CD4-positive, CD25-positive, alpha-beta regulatory T cell (primary cell): ENCODE data around the gene KCNMA1. TPM values are rescaled to one million over a fixed set of nuclear protein-coding genes. Genes with fewer than 3 reads are reported as not detected.
A peak's percentile ranks its signal among the peaks of the same experiment; 100 is the strongest.

Experiments used
- ATAC-seq, 2 donors: fragments of 150-1000 bp; cut with Tn5 transposase; one replicate each; pipeline ENCODE4 v1.10.0; 2021; ENCODE audit warnings: low read depth in 2 of 2, moderate number of reproducible peaks in 2 of 2, moderate library complexity in 1 of 2
- DNase-seq, 3 donors: peaks; one replicate each; pipeline versions ENCODE4 v3.0.0 to v3.0.0-alpha.2; 2012 to 2022; ENCODE audit warnings: mixed read lengths in 1 of 3
- H3K27ac ChIP-seq: one replicate; pipeline ENCODE4 v1.7.0; 2013; ENCODE audit warnings: mild to moderate bottlenecking, low read length; ENCODE audit not compliant: insufficient read depth, poor library complexity, severe bottlenecking
- H3K27me3 ChIP-seq: one replicate; pipeline ENCODE4 v1.7.0; 2013; ENCODE audit warnings: low read length; ENCODE audit not compliant: control insufficient read depth, insufficient read depth
- H3K36me3 ChIP-seq: one replicate; pipeline ENCODE4 v1.7.0; 2013; ENCODE audit warnings: mild to moderate bottlenecking, low read length, moderate library complexity; ENCODE audit not compliant: control insufficient read depth, insufficient read depth
- H3K4me1 ChIP-seq: 2 replicates; pipeline ENCODE4 v1.7.0; 2013; ENCODE audit warnings: mild to moderate bottlenecking, low read length; ENCODE audit not compliant: insufficient read depth, control insufficient read depth, poor library complexity, severe bottlenecking
- H3K4me3 ChIP-seq: one replicate; pipeline ENCODE4 v1.7.0; 2013; ENCODE audit warnings: low read depth, mild to moderate bottlenecking, low read length, moderate library complexity
- H3K9me3 ChIP-seq, 2 experiments: 1 replicate in 1 of 2; 2 replicates in 1 of 2; pipeline ENCODE4 v1.7.0; 2013; ENCODE audit warnings: low read length in 2 of 2, mild to moderate bottlenecking in 1 of 2, moderate library complexity in 1 of 2; ENCODE audit not compliant: control insufficient read depth in 2 of 2
- H3K27ac Mint-ChIP-seq, 3 donors: one replicate each; pipeline ENCODE4 v1.8.0; 2020 to 2022; ENCODE audit warnings: mild to moderate bottlenecking in 3 of 3, mixed read lengths in 3 of 3, moderate library complexity in 2 of 3
- H3K27me3 Mint-ChIP-seq: one replicate; pipeline ENCODE4 v1.8.0; 2022; ENCODE audit warnings: mild to moderate bottlenecking, mixed read lengths
- H3K36me3 Mint-ChIP-seq: one replicate; pipeline ENCODE4 v1.8.0; 2020; ENCODE audit warnings: mixed read lengths
- H3K4me1 Mint-ChIP-seq, 4 donors: one replicate each; pipeline ENCODE4 v1.8.0; 2020 to 2022; ENCODE audit warnings: mixed read lengths in 4 of 4, mild to moderate bottlenecking in 1 of 4
- H3K4me3 Mint-ChIP-seq, 4 donors: one replicate each; pipeline ENCODE4 v1.8.0; 2020 to 2022; ENCODE audit warnings: mild to moderate bottlenecking in 4 of 4, mixed read lengths in 4 of 4, moderate library complexity in 3 of 4
- H3K9me3 Mint-ChIP-seq, 7 donors: one replicate each; pipeline ENCODE4 v1.8.0; 2020 to 2022; ENCODE audit warnings: mixed read lengths in 7 of 7, mild to moderate bottlenecking in 3 of 7, moderate library complexity in 2 of 7
- polyA plus RNA-seq, 4 donors: library from polyadenylated mRNA; unstranded; fragments of 300-500 nt; fragmentation: Illumina TruSeq; gene quantifications; one replicate each; pipeline ENCODE4 v1.2.3, GENCODE V29; 2021
- total RNA-seq: library from RNA; stranded (reverse); gene quantifications from one replicate; pipeline ENCODE4 v1.2.3, GENCODE V29; 2022

The KCNMA1 gene
- total and polyA plus RNA-seq, 5 donors from 2014 or later: not detected

DNA sequence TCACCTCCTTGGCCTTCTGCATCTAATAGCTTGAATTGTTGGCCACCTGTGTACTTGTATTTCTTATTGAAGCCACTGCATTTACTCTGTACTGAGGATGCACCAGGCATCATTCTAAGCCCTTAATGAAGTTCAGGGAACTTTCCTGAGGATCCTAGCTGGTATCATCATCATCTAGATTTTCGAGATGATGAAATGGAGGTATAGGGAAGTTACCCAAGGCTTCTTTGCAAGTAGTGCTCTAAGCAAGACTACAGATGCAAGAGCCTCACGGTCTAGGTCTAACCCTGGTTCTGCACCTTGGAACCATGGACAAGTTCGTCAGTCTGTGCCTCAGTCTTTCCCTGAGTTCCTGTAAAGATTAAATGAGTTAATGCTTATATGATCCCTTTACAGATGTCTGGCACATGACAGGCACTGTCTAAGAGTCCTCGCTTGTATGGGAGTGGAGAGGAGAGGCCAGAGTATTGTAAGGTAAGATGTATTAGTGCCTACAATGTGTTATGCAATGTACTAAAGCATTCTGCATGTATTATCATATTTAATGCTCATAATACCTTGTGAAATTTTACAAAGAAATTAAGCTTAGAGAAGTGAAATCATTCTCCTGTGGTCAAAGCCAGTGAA lies 145.1 kb downstream of the KCNMA1 start:
- Mint-ChIP-seq H3K9me3 (peaks cover 0 to 1% (median 0%) of the 10 kb centered on the region in 7 donors), H3K27ac (no peak overlapping the region), H3K27me3 (no peaks in the 10 kb centered on the region), H3K36me3 (no peaks in the 10 kb centered on the region), H3K4me3 (no peak overlapping the region), H3K4me1 (no peaks in the 10 kb centered on the region)
- Histone ChIP-seq H3K27ac (no peak overlapping the region), H3K27me3 (no peaks in the 10 kb centered on the region), H3K9me3 (no peaks in the 10 kb centered on the region), H3K4me3 (no peak overlapping the region), H3K36me3 (no peaks in the 10 kb centered on the region), H3K4me1 (no peaks in the 10 kb centered on the region)
- ATAC-seq (no peak), DNase-seq (no peak)

DNA sequence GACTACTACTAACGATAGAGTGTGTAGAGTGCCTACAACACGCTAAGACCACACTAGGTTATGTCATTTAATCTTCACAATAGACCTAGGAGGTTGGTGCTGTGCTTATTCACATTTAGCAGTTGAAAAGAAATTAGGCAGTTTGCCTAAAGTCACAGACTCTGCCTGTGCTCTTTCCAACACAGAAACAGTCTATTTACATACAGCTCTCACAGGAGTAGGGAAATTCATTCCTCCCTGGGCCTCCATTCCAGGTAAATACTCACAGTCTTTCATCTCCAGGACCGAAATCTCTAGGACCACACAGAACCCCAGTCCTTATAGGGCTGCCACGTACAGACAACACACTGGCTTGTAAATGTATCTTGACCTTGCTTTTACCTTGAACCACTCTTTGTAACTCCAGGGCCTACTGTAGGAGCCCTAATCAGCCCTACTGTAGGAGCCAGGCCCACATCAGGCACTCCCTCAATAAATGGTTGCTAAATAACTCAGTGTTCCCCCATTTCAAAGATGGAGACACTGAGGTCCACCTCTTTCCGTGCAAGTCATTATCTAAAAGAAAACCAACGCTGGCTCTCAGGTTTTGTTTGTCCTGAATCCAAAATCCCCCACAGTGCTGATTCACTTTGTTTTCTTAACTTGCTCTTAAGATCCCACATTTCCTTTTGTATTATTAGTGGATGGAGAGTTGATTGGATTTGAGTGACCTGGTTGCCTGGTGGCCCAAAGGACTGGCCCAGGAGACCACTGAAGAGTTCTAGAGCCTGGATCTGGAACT lies 146.9 kb downstream of the KCNMA1 start:
- Mint-ChIP-seq H3K27ac (no peak overlapping the region), H3K36me3 (no peaks in the 10 kb centered on the region), H3K4me3 (no peak overlapping the region), H3K27me3 (no peaks in the 10 kb centered on the region), H3K9me3 (peaks cover 0 to 3% (median 0%) of the 10 kb centered on the region in 7 donors), H3K4me1 (no peaks in the 10 kb centered on the region)
- H3K27ac ChIP-seq: no peak overlapping the region
- ATAC-seq: no peak
- no peaks in the 10 kb centered on the region for H3K27me3 ChIP-seq
- no peaks in the 10 kb centered on the region for H3K4me1 ChIP-seq
- no peak overlapping the region for H3K4me3 ChIP-seq
- no peaks in the 10 kb centered on the region for H3K36me3 ChIP-seq
- DNase-seq: no peak
- no peaks in the 10 kb centered on the region for H3K9me3 ChIP-seq

DNA sequence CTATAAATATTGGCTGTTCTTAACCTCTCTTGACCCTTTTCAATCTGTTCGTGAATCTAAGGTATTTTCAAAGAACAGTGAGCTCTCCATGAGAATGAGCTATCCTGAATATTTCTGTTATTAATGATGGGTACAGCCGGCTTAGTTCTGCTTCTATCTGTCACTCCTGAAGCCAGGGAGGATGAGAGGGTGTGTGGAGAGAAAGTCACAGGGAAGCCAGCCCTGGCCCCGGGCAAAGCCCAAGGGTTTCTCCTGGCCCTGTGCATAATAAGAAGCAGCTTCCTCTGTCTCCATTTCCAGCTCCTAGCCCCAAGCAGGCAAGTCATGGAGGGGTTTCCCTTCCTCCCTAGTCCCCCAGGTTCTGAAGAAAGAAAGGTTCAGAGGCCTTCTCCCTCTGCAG lies 151.1 kb downstream of the KCNMA1 start:
- no peaks in the 10 kb centered on the region for H3K36me3 Mint-ChIP-seq
- H3K27ac Mint-ChIP-seq: peak overlapping the region in 1 of 3 donors; percentile 86
- Histone ChIP-seq H3K4me1 (no peaks in the 10 kb centered on the region), H3K36me3 (no peaks in the 10 kb centered on the region), H3K27ac (no peak overlapping the region), H3K27me3 (no peaks in the 10 kb centered on the region), H3K9me3 (no peaks in the 10 kb centered on the region), H3K4me3 (no peak overlapping the region)
- no peaks in the 10 kb centered on the region for H3K27me3 Mint-ChIP-seq
- ATAC-seq: no peak
- H3K4me3 Mint-ChIP-seq: no peak overlapping the region
- DNase-seq: no peak
- H3K4me1 Mint-ChIP-seq: no peaks in the 10 kb centered on the region
- peaks cover 0 to 3% (median 0%) of the 10 kb centered on the region in 7 donors for H3K9me3 Mint-ChIP-seq

DNA sequence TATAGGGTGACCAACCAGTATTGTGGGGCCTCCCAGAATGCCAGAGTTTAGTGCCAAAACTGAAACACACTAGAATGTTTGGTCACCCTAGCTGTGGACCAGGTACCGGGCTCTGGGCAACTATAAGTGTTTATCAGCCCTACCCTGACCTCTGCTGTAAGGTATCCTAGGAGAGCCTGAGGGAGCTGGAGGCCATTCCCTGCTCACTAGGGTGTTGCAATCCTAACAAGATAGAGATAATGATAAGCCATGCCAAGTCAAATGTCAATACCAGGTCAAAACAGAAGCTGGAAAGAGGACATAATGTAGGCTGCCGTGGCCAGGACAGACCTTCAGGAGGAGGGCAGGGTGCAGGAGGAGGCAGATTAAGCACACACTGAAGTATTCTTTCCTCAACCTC lies 151.8 kb downstream of the KCNMA1 start:
- H3K4me3 Mint-ChIP-seq: no peak overlapping the region
- H3K4me1 Mint-ChIP-seq: no peaks in the 10 kb centered on the region
- H3K36me3 Mint-ChIP-seq: no peaks in the 10 kb centered on the region
- H3K4me3 ChIP-seq: no peak overlapping the region
- no peaks in the 10 kb centered on the region for H3K36me3 ChIP-seq
- no peaks in the 10 kb centered on the region for H3K27me3 ChIP-seq
- DNase-seq (no peak), ATAC-seq (no peak)
- no peak overlapping the region for H3K27ac Mint-ChIP-seq
- H3K9me3 Mint-ChIP-seq: peaks cover 0 to 3% (median 0%) of the 10 kb centered on the region in 7 donors
- no peaks in the 10 kb centered on the region for H3K27me3 Mint-ChIP-seq
- H3K27ac ChIP-seq: no peak overlapping the region
- no peaks in the 10 kb centered on the region for H3K4me1 ChIP-seq
- H3K9me3 ChIP-seq: no peaks in the 10 kb centered on the region

DNA sequence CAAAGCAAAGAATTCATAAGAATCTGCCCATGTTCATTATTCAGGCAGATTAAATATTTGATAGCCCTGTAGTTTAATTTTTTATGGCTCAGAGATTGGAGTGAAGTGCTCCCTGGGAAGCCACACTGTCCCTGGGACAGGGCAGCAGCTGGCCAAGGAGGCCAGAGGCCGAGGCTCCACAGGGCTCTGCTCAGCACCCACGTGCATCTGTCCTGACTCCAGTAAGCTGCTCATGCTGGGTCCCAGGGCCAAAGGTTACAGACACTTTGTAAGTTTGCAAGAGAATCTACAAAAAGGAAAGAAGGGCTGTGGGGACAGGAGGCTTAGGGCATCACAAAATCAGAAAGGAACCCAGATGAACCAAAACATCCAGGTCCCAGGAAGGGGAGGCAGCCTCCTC lies 155.5 kb downstream of the KCNMA1 start:
- Mint-ChIP-seq H3K27ac (no peak overlapping the region), H3K27me3 (peaks cover under 1% of the 10 kb centered on the region), H3K4me3 (no peak overlapping the region), H3K36me3 (no peaks in the 10 kb centered on the region), H3K4me1 (no peaks in the 10 kb centered on the region), H3K9me3 (peaks cover 0 to 3% (median 0%) of the 10 kb centered on the region in 7 donors)
- H3K27me3 ChIP-seq: no peaks in the 10 kb centered on the region
- no peaks in the 10 kb centered on the region for H3K4me1 ChIP-seq
- H3K27ac ChIP-seq: no peak overlapping the region
- no peaks in the 10 kb centered on the region for H3K36me3 ChIP-seq
- ATAC-seq: no peak
- no peak for DNase-seq
- H3K4me3 ChIP-seq: no peak overlapping the region
- no peaks in the 10 kb centered on the region for H3K9me3 ChIP-seq

DNA sequence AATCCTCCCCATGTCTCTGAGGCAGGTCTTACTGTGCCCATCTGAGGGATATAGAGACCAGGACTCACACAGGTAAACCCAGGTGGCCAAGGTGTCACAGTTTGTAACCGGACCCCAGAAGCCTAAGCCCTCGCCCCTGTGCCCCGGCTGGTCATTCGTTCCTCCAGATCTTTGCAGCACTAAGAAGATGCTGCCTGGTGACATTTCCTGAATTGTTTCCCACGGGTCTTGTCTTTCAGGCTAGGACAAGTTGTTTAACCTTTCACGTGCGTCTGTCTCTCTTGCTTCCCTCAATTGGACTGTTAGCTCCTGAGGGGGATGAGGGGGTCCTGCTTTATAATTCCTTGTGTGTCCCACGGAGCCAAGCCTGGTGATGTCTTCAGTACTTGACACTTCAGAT lies 158.0 kb downstream of the KCNMA1 start:
- Mint-ChIP-seq H3K4me1 (no peaks in the 10 kb centered on the region), H3K27me3 (peaks cover 4% of the 10 kb centered on the region), H3K9me3 (no peaks in the 10 kb centered on the region), H3K36me3 (no peaks in the 10 kb centered on the region), H3K27ac (no peak overlapping the region), H3K4me3 (no peak overlapping the region)
- DNase-seq: no peak
- Histone ChIP-seq H3K36me3 (no peaks in the 10 kb centered on the region), H3K4me1 (no peaks in the 10 kb centered on the region), H3K27ac (no peak overlapping the region), H3K27me3 (no peaks in the 10 kb centered on the region), H3K9me3 (no peaks in the 10 kb centered on the region), H3K4me3 (no peak overlapping the region)
- ATAC-seq: no peak

DNA sequence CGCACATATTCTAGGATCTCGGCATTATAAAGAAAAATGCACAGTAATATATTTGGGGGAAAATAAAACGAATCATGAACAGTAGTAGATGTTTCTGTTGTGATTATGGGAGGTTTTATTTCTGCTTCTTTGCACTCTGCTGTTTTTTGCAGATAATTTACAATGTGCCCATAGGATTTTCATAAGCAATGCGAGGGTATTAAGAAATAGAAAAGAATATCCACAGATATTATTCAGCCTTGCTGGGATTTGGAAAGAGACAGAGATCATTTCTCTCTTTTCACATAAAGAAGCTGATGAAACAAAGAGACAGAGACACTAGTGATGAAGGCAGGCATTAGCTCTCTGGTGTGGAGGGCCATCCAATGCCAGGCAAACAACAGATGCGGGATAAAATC lies 158.6 kb downstream of the KCNMA1 start:
- Histone ChIP-seq H3K36me3 (no peaks in the 10 kb centered on the region), H3K27ac (no peak overlapping the region), H3K27me3 (no peaks in the 10 kb centered on the region), H3K4me3 (no peak overlapping the region), H3K4me1 (no peaks in the 10 kb centered on the region), H3K9me3 (no peaks in the 10 kb centered on the region)
- Mint-ChIP-seq H3K4me1 (no peaks in the 10 kb centered on the region), H3K36me3 (no peaks in the 10 kb centered on the region), H3K27ac (no peak overlapping the region), H3K9me3 (no peaks in the 10 kb centered on the region), H3K27me3 (peaks cover 4% of the 10 kb centered on the region), H3K4me3 (no peak overlapping the region)
- no peak for ATAC-seq
- no peak for DNase-seq
